GM12878 (cell line): ENCODE results near the gene MRPL2. TPM values are rescaled to one million over a fixed set of nuclear protein-coding genes. Genes with fewer than 3 reads are reported as not detected.
"Not testable (repeated sequence)": the region's sequence is repeated elsewhere in the genome, so short reads cannot be mapped to it uniquely, and the experiment has no call there.

Experiments used
- ATAC-seq: fragments of 200-7000 bp; cut with Tn5 transposase; 3 replicates; pipeline ENCODE4 v1.9.1; 2020; ENCODE audit warnings: mild to moderate bottlenecking, moderate library complexity
- BruUV-seq: library from RNA; stranded (reverse); fragments of 400-500 nt; replicated peaks from 2 replicates; lab custom pipeline; 2021; lab: Mats Ljungman, UMichigan
- CTCF ChIA-PET: fragments of 300-600 bp; sonication (Branson Sonifier 250); formaldehyde crosslinking; extraction: SDS; loops from one replicate; lab custom pipeline; 2021; ENCODE audit warnings: inconsistent platforms; lab: Yijun Ruan, JAX
- POLR2A ChIA-PET: fragments of 350-600 bp; formaldehyde crosslinking; extraction: SDS; loops from one replicate; lab custom pipeline; 2021; ENCODE audit warnings: inconsistent platforms; lab: Charles Lee
- RAD21 ChIA-PET: fragments of 300-600 bp; sonication (Branson Sonifier 250); formaldehyde crosslinking; loops from one replicate; lab custom pipeline; 2023; ENCODE audit warnings: antibody characterized with exemption; ENCODE audit not compliant: unreplicated experiment; lab: Charles Lee
- SMC1A ChIA-PET: fragments of 300-600 bp; sonication (Branson Sonifier 250); formaldehyde crosslinking; loops from one replicate; lab custom pipeline; 2023; ENCODE audit not compliant: unreplicated experiment, uncharacterized antibody; lab: Charles Lee
- DNase-seq: peaks from one replicate; pipeline ENCODE4 v3.0.0-alpha.2; 2011; ENCODE audit warnings: low read depth, low spot score
- FAIRE-seq: peaks from 3 replicates; lab custom pipeline; 2011; peaks lifted over from hg19 to GRCh38; lab: Jason Lieb, UNC
- H2AFZ ChIP-seq: 2 replicates; pipeline ENCODE4 v1.6.0; 2011; ENCODE audit warnings: low read depth, low read length, control low read depth; ENCODE audit not compliant: control insufficient read depth
- H3K27ac ChIP-seq: 2 replicates; pipeline ENCODE4 v1.5.1; 2011; ENCODE audit warnings: control low read depth; ENCODE audit not compliant: control insufficient read depth, insufficient read depth
- H3K27me3 ChIP-seq, 2 experiments: replicated peaks in 1 of 2; 2 replicates each; pipeline versions ENCODE4 v1.6.0 to v1.6.1; 2011; ENCODE audit warnings: low read length in 1 of 2; ENCODE audit not compliant: control insufficient read depth in 2 of 2, insufficient read depth in 2 of 2
- H3K36me3 ChIP-seq, 2 experiments: 2 replicates each; pipeline ENCODE4 v1.5.1; 2011; ENCODE audit warnings: low read length in 1 of 2; ENCODE audit not compliant: control insufficient read depth in 2 of 2, insufficient read depth in 2 of 2
- H3K4me1 ChIP-seq: 2 replicates; pipeline ENCODE4 v1.6.1; 2011; ENCODE audit warnings: mild to moderate bottlenecking, low read length, moderate library complexity, mixed read lengths; ENCODE audit not compliant: control insufficient read depth, insufficient read depth
- H3K4me2 ChIP-seq: 2 replicates; pipeline ENCODE4 v1.6.0; 2011; ENCODE audit warnings: control low read depth; ENCODE audit not compliant: control insufficient read depth, insufficient read depth
- H3K4me3 ChIP-seq: fragments of 200-600 bp; sonication (generic); 2 replicates; pipeline ENCODE4 v1.5.1; 2016
- H3K79me2 ChIP-seq: 2 replicates; pipeline ENCODE4 v1.6.0; 2011; ENCODE audit warnings: low read length; ENCODE audit not compliant: control insufficient read depth, insufficient read depth
- H3K9ac ChIP-seq: 2 replicates; pipeline ENCODE4 v1.8.0; 2011; ENCODE audit warnings: low read length, control low read depth, mixed read lengths; ENCODE audit not compliant: control insufficient read depth, insufficient read depth
- H3K9me3 ChIP-seq: replicated peaks from 3 replicates; pipeline ENCODE4 v1.5.1; 2011; ENCODE audit warnings: mild to moderate bottlenecking, low read length; ENCODE audit not compliant: control insufficient read depth, insufficient read depth
- H4K20me1 ChIP-seq: 2 replicates; pipeline ENCODE4 v1.6.0; 2011; ENCODE audit not compliant: control insufficient read depth, insufficient read depth
- POLR2A ChIP-seq: IDR thresholded peaks from 2 replicates; pipeline ENCODE4 v1.6.1; 2011; ENCODE audit warnings: low read depth, mild to moderate bottlenecking, low read length
- ZBTB33 ChIP-seq: fragments of 450-650 bp; IDR thresholded peaks from 2 replicates; pipeline ENCODE4 v1.6.1; 2017; ENCODE audit warnings: mild to moderate bottlenecking
- WGBS: methylation state at CpG from one replicate; pipeline ENCODE4 v1.1.6; 2016; ENCODE audit warnings: low lambda C conversion rate; ENCODE audit not compliant: insufficient replicate concordance, insufficient coverage; ENCODE audit errors: missing lambda C conversion rate; 5-methylcytosine and 5-hydroxymethylcytosine counted together
- in situ Hi-C: fragments of 300-500 bp; cut with MboI; formaldehyde crosslinking; loops from 9 replicates; pipeline ENCODE4 v1.14.3; 2018; ENCODE audit warnings: mixed read lengths
- intact Hi-C: fragments of 100-400 bp; cut with micrococcal nuclease; formaldehyde crosslinking; loops from one replicate; pipeline ENCODE4 v1.14.2; 2022; ENCODE audit not compliant: unreplicated experiment
- polyA plus RNA-seq, 11 experiments: library from polyadenylated mRNA; depleted of rRNA in 4 of 11; unstranded in 6 of 11; stranded (reverse) in 5 of 11; fragments of >200 nt; fragmentation: Nextera tagmentation in 4 of 11; fragmentation: Illumina TruSeq in 1 of 11; extraction: Ambion mirVana in 4 of 11; extraction: Trizol in 1 of 11; gene quantifications; 1 replicate in 1 of 11; 2 replicates in 10 of 11; pipeline versions ENCODE4 v1.2.1 to v1.2.3, GENCODE V29; 2011 to 2016; ENCODE audit warnings: inconsistent platforms in 2 of 11, missing spikeins in 2 of 11, low read depth in 1 of 11
- total RNA-seq, 4 experiments: library from RNA; depleted of rRNA in 3 of 4; stranded (reverse); fragments of >200 nt in 3 of 4; fragmentation: Illumina TruSeq in 1 of 4; extraction: Trizol in 1 of 4; gene quantifications; 2 replicates each; pipeline versions ENCODE4 v1.2.1 to v1.2.3, GENCODE V29; 2013 to 2021

MRPL2 gene
- total and polyA plus RNA-seq, 10 of the 15 experiments (the other 5 are each of a cell fraction or from before 2014, with no cell fraction given): 29.7 to 125 (median 50.2) TPM

- not testable (repeated sequence) for DNase-seq, H3K27ac ChIP-seq, FAIRE-seq
Measured at GRCh38 chr6:43041475-43041874, 17.8 kb downstream of the MRPL2 start.

GRCh38 chr6:43040542-43041257, 18.5 kb downstream of the MRPL2 start:
- Histone ChIP-seq H3K9ac (no peak overlapping the region), H3K4me3 (no peak overlapping the region), H3K4me2 (no peak overlapping the region), H3K27me3 (no peaks in the 10 kb centered on the region), H3K79me2 (no peaks in the 10 kb centered on the region), H3K4me1 (no peaks in the 10 kb centered on the region), H3K9me3 (no peaks in the 10 kb centered on the region), H3K36me3 (peaks cover 11 to 20% of the 10 kb centered on the region in 2 experiments), H2AFZ (no peak overlapping the region), H3K27ac (no peak overlapping the region), H4K20me1 (no peaks in the 10 kb centered on the region)
- no peak for FAIRE-seq
- intact Hi-C loops (no loop called here), in situ Hi-C loops (no loop called here)
- no TSS peak for BruUV-seq
- ChIA-PET RAD21 (no interaction called here), CTCF (interaction anchor here (0.6 kb wide), 1 partner anchor 108 kb away, joined by 3 read pairs; no protein-coding TSS in a partner anchor), POLR2A (interaction anchor here (0.6 kb wide), 1 partner anchor 137 kb away, joined by 3 read pairs; no protein-coding TSS in a partner anchor), SMC1A (no interaction called here)
- peak; percentile 42; the same call in 1 of the 2 replicates for TF ChIP-seq POLR2A
- TF ChIP-seq ZBTB33: no peak
- WGBS: 92% methylated on average over 18 of the region's 18 CpGs
- DNase-seq: no peak
- ATAC-seq: no peak

More at GRCh38 chr6:43041475-43041874, 17.8 kb downstream of the MRPL2 start:
- CTCF ChIA-PET, H3K9me3 ChIP-seq, RAD21 ChIA-PET, H3K9ac ChIP-seq, ATAC-seq, H4K20me1 ChIP-seq, H3K79me2 ChIP-seq, H3K4me2 ChIP-seq, intact Hi-C loops, in situ Hi-C loops, H3K4me1 ChIP-seq, SMC1A ChIA-PET, BruUV-seq, H3K4me3 ChIP-seq, H2AFZ ChIP-seq, H3K27me3 ChIP-seq: not testable (repeated sequence)
- H3K36me3 ChIP-seq: peaks cover 11 to 21% of the 10 kb centered on the region in 2 experiments
- POLR2A ChIA-PET: interaction anchor here (0.5 kb wide), 1 partner anchor 51 kb away, joined by 5 read pairs; no protein-coding TSS in a partner anchor
- WGBS: 85% methylated on average over 8 of the region's 8 CpGs
